ENCODE data around the gene HM13. TPM values are rescaled to one million over a fixed set of nuclear protein-coding genes. Genes with fewer than 3 reads are reported as not detected.
"Not testable (repeated sequence)": the region's sequence is repeated elsewhere in the genome, so short reads cannot be mapped to it uniquely, and the experiment has no call there.

HM13 gene
- total and polyA plus RNA-seq, 2 donors (not counting 3 experiments of a cell fraction or from before 2014, with no cell fraction given), result 211 to 218 TPM

DNA sequence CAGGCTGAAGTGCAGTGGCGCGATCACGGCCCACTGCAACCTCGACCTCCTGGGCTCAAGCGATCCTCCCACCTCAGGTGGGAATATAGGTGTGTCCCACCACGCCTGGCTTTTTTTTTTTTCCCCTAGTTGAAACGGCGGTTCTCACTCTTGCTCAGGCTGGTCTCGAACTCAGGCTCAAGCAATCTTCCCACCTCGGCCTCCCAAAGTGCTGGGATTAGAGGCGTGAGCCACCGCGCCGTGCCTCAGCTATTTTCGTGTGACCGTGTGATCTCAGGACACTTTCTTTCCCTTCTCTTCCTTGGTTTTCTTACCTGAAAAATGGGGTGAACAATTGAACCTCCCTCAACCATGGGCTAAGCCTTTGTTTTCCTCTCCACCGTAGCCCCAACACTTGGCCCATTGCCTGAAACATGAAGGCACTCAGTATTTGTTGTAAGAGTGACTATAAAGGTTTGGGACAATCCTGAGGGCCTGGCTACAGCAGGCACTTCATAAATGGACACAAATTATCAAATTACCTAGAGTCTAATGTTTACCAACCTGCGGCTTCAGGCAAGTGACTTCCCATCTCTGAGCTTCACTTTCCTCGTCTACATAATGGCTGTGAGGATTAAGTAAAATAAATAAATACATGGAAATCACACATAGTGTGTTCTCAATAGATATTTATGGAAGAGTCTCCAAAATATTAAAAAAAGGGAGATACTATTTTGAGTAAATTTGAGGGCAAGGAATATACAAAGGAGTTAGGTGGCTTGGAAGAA is 59.5 kb downstream of the HM13 start:
- Histone ChIP-seq H3K9me1 (replicated peaks; ENCODE audit: control insufficient read depth, extremely low read depth, insufficient read depth, low read length) (no peaks in the 10 kb centered on the region), H3K4me1 (ENCODE audit: control insufficient read depth, extremely low read depth, insufficient read depth, low read length) (peaks cover 27% of the 10 kb centered on the region), H3K79me2 (ENCODE audit: control insufficient read depth, insufficient read depth, low read length) (no peaks in the 10 kb centered on the region), H3K4me3 (replicated peaks in 1 of 3; ENCODE audit: insufficient read depth in 1 of 3, low read depth in 1 of 3, low read length in 3 of 3) (peak overlapping the region; percentile 22 to 52 (median 31)), H3K9ac (replicated peaks; ENCODE audit: extremely low read depth, insufficient read depth, low read length) (peak overlapping the region; percentile 86), H3K4me2 (ENCODE audit: insufficient read depth, low read length) (peak overlapping the region; percentile 70), H3K9me3 (replicated peaks; ENCODE audit: control insufficient read depth, insufficient read depth, low read length) (no peaks in the 10 kb centered on the region), H3K27me3 (ENCODE audit: control insufficient read depth in 2 of 2, insufficient read depth in 2 of 2, low read length in 2 of 2) (no peaks in the 10 kb centered on the region), H3K27ac (ENCODE audit: insufficient read depth, low read depth, low read length) (peak overlapping the region; percentile 94), H2AFZ (ENCODE audit: low read depth, low read length) (no peak overlapping the region), H4K20me1 (replicated peaks; ENCODE audit: control insufficient read depth, extremely low read depth, insufficient read depth, low read length) (no peaks in the 10 kb centered on the region), H3K36me3 (ENCODE audit: control insufficient read depth in 2 of 2, extremely low read depth in 1 of 2, insufficient read depth in 2 of 2, low read length in 2 of 2) (no peaks in the 10 kb centered on the region)
- TSS peak; percentile 61 for BruUV-seq (replicated peaks)
- peak; percentile 76 for FAIRE-seq
- CTCF ChIA-PET, result interaction anchor here (1.4 to 30.9 kb wide), 6 partner anchors 11 to 150 kb away, joined by 8 to 1817 read pairs (median 15); partner anchors contain the start of gene ID1
- TF ChIP-seq, protein P1, sequence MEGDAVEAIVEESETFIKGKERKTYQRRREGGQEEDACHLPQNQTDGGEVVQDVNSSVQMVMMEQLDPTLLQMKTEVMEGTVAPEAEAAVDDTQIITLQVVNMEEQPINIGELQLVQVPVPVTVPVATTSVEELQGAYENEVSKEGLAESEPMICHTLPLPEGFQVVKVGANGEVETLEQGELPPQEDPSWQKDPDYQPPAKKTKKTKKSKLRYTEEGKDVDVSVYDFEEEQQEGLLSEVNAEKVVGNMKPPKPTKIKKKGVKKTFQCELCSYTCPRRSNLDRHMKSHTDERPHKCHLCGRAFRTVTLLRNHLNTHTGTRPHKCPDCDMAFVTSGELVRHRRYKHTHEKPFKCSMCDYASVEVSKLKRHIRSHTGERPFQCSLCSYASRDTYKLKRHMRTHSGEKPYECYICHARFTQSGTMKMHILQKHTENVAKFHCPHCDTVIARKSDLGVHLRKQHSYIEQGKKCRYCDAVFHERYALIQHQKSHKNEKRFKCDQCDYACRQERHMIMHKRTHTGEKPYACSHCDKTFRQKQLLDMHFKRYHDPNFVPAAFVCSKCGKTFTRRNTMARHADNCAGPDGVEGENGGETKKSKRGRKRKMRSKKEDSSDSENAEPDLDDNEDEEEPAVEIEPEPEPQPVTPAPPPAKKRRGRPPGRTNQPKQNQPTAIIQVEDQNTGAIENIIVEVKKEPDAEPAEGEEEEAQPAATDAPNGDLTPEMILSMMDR (IDR thresholded peaks at IDR 0.05; ENCODE audit: extremely low read depth in 1 of 2, insufficient read depth in 1 of 2, low read depth in 1 of 2, low read length in 2 of 2), result no peak
- TF ChIP-seq GATA2 (IDR thresholded peaks at IDR 0.05; ENCODE audit: insufficient read depth, insufficient read length, low read depth, low read length), result no peak
- TF ChIP-seq FOS (IDR thresholded peaks at IDR 0.05; ENCODE audit: borderline replicate concordance, insufficient read depth, low read length), result no peak
- no peak for TF ChIP-seq EZH2 (IDR thresholded peaks at IDR 0.05; ENCODE audit: borderline replicate concordance, low read depth, low read length, severe bottlenecking)
- no peak for TF ChIP-seq MYC (IDR thresholded peaks at IDR 0.05; ENCODE audit: low read depth, low read length)
- TF ChIP-seq, protein P2, sequence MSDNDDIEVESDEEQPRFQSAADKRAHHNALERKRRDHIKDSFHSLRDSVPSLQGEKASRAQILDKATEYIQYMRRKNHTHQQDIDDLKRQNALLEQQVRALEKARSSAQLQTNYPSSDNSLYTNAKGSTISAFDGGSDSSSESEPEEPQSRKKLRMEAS (IDR thresholded peaks at IDR 0.05; ENCODE audit: insufficient read depth, insufficient read length), result no peak
- no peak for TF ChIP-seq POLR2A (IDR thresholded peaks at IDR 0.05; ENCODE audit: low read depth, low read length)
- TF ChIP-seq JUN (IDR thresholded peaks at IDR 0.05; ENCODE audit: borderline replicate concordance, insufficient read depth, insufficient read length, low read depth), result no peak
- no peak for TF ChIP-seq POLR2AphosphoS5 (IDR thresholded peaks at IDR 0.05; ENCODE audit: insufficient read depth, low read depth, low read length)
- POLR2A ChIA-PET, result interaction anchor here (0.6 to 2.7 kb wide), 7 partner anchors 11 to 1246 kb away, joined by 3 to 48 read pairs (median 4); partner anchors contain the start of genes ID1 and MAPRE1
- peak; percentile 36 for DNase-seq (ENCODE audit: low read depth, low spot score)
- dilution Hi-C loops (cut with MboI; ENCODE audit: extremely low pct_ligation_motif_present, low sequenced_read_pairs), result no loop called here
- intact Hi-C loops (cut with micrococcal nuclease), result loop anchor here (1.0 kb wide), 3 partner anchors 14 to 139 kb away; no protein-coding TSS in a partner anchor

DNA sequence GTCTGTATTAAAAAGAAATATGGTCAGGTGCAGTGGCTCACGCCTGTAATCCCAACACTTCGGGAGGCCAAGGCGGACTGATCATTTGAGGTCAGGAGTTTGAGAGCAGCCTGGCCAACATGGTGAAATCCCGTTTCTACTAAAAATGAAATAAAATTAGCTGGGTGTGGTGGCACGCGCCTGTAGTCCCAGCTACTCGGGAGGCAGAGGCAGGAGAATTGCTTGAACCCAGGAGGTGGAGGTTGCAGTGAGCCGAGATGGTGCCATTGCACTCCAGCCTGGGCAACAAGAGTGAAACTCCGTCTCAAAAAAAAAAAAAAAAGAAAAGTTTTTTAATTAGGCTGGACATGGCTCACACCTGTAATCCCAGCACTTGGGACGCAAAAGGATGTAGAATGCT is 60.7 kb downstream of the HM13 start:
- H3K79me2 ChIP-seq (ENCODE audit: control insufficient read depth, insufficient read depth, low read length); intact Hi-C loops (cut with micrococcal nuclease); dilution Hi-C loops (cut with MboI; ENCODE audit: extremely low pct_ligation_motif_present, low sequenced_read_pairs); H2AFZ ChIP-seq (ENCODE audit: low read depth, low read length); BruUV-seq (replicated peaks); H3K9me3 ChIP-seq (replicated peaks; ENCODE audit: control insufficient read depth, insufficient read depth, low read length); FAIRE-seq; H3K4me3 ChIP-seq (replicated peaks in 1 of 3; ENCODE audit: insufficient read depth in 1 of 3, low read depth in 1 of 3, low read length in 3 of 3); H3K36me3 ChIP-seq (ENCODE audit: control insufficient read depth in 2 of 2, extremely low read depth in 1 of 2, insufficient read depth in 2 of 2, low read length in 2 of 2); DNase-seq (ENCODE audit: low read depth, low spot score); H4K20me1 ChIP-seq (replicated peaks; ENCODE audit: control insufficient read depth, extremely low read depth, insufficient read depth, low read length); H3K27ac ChIP-seq (ENCODE audit: insufficient read depth, low read depth, low read length); H3K9me1 ChIP-seq (replicated peaks; ENCODE audit: control insufficient read depth, extremely low read depth, insufficient read depth, low read length); H3K9ac ChIP-seq (replicated peaks; ENCODE audit: extremely low read depth, insufficient read depth, low read length); H3K27me3 ChIP-seq (ENCODE audit: control insufficient read depth in 2 of 2, insufficient read depth in 2 of 2, low read length in 2 of 2); H3K4me2 ChIP-seq (ENCODE audit: insufficient read depth, low read length): not testable (repeated sequence)
- ChIA-PET CTCF (interaction anchor here (3.0 to 30.9 kb wide), 3 partner anchors 12 to 33 kb away, joined by 21 to 1817 read pairs (median 55); partner anchors contain the start of gene ID1), POLR2A (interaction anchor here (1.0 kb wide), 1 partner anchor 36 kb away, joined by 3 read pairs; no protein-coding TSS in a partner anchor)
- peaks cover 17% of the 10 kb centered on the region for H3K4me1 ChIP-seq (ENCODE audit: control insufficient read depth, extremely low read depth, insufficient read depth, low read length)

Measured in endothelial cell of umbilical vein (primary cell).